Erythroblast (primary cell): ENCODE results near the gene SLC16A3.

Experiments used
- GATA1 ChIP-seq: IDR thresholded peaks from 2 replicates; pipeline ENCODE4 v1.6.1; 2011; ENCODE audit warnings: low read depth, mild to moderate bottlenecking, control low read depth, low read length, moderate library complexity
- POLR2A ChIP-seq: IDR thresholded peaks from 2 replicates; pipeline ENCODE4 v1.6.1; 2011; ENCODE audit warnings: mild to moderate bottlenecking, low read length

GRCh38 chr17:82271401-82271800 is 42.6 kb downstream of the SLC16A3 start:
- TF ChIP-seq POLR2A (no peak), GATA1 (no peak)
